Bone marrow (tissue), 2 donors: Measurements from ENCODE around the gene CD320.
A peak's percentile ranks its signal among the peaks of the same experiment; 100 is the strongest.
"Not testable (repeated sequence)": the region's sequence is repeated elsewhere in the genome, so short reads cannot be mapped to it uniquely, and the experiment has no call there.

Experiments used
- DNase-seq, 2 donors: peaks; one replicate each; lab custom pipeline; 2025; lab: John Stamatoyannopoulos, UW

The CD320 gene

GRCh38 chr19:8307965-8308866, at the start of gene CD320:
CD320 (minus strand) TSS chr19:8308358; CDS start chr19:8308290, 68 bp downstream.
- peak; percentile 33 to 64 for DNase-seq

GRCh38 chr19:8357007-8357521, 48.9 kb upstream of the CD320 start:
- no peak for DNase-seq

DNA sequence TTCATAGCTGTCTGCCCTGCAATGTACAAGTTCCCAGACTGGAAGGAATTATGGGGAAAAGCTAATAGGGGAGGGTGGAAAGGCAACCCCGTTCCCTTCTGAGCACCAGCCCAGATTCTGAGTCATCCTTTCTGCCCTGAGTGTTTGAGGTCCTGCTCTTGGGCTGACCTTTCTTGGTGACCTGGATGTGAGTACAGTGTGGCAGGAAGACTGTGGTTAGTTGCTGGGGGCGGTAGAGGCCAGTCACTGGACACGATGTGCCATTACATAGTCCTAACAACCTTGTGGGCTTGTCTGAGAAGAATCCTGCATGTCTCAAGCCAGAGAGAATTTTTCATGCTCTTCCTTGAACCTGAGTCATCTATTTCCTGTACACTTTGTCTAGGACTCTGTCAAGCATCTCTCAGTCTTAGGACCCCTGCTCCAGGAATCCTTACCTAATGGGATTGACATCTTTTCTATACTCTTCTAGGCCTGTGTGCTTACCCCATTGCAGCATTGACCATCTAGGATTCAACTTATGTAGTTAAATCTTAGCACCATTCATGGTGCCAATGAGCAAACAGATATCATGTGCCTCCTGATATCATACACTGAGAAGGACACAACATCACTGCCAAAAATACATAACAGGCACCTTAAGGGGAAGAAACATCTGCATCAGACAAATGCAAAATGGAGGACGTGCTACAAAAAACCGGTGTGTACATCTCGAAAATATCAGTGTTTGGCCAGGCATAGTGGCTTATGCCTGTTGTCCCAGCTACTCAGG, 47.7 kb upstream of the CD320 start:
- no peak for DNase-seq

DNA sequence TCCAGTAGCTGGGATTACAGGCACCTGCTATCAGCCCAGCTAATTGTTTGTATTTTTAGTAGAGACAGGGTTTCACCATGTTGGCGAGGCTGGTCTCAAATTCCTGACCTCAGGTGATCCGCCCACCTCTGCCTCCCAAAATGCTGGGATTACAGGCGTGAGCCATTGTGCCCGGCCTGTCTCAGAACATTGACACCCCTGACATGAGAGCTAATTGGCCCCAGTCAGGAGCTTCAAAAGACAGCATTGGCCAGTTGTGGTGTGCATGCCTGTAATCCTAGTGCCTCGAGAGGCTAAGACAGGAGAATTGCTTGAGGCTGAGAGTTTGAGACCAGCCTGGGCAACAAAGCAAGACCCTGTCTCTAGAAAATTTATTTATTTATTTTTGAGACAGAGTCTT, 44.7 kb upstream of the CD320 start:
- DNase-seq = not testable (repeated sequence)

DNA sequence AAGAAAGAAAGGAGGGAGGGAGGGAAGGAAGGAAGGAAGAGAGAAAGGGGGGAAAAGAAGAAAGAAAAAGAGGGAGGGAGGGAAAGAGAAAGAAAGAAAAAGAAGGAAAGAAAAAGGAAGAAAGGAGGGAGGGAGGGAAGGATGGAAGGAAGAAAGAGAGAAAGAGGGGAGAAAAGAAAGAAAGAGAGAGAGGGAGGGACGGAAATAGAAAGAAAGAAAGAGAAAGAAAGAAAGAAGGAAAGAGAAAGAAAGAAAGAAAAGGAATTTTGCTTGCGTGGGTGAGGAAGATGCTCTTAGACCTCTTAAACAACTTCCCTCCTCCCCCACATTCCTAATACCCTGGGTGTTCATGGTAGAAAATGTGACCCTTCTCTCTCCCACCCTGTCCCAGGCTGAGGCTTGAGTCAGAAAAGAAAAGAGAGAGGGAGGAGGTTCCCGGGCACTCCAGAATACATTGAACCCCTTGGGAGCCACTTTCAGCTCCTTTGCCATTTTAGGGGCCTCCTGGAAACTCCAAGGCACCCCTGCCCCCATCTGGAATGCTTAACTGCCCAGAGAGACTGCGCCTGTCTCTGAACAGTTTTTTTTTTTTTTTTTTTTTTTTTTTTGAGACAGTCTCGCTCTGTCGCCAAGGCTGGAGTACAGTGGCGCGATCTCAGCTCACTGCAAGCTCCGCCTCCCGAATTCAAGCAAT, 44.1 kb upstream of the CD320 start:
- no peak for DNase-seq

DNA sequence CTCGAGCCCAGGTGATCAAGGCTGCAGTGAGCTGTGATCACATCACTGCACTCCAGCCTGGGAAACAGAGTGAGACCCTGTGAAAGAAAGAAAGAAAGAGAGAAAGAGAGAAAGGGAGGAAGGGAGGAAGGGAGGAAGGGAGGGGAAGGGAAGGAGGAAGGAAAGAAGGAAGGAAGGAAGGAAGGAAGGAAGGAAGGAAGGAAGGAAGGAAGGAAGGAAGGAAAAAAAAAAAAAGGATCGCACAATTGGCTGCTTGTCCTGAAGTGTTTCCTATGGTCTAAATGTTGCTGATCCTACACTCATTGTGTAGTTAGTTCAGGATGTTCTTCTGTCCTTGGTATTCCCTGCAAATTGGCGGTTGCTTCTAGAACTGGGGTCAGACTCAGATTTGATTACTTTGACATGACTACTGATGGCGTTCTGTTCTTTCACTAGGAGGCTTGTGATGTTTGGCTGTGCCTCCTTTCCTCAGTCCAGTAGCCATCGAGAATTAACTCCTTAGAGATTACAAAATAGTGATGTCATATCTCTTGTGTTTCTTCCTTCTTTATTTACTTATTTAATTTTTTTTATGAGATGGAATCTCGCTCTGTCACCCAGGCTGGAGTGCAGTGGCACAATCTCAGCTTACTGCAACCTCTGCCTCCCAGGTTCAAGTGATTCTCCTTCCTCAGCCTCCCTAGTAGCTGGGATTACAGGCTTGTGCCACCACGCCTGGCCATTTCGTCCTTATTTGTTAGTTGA, 41.6 kb upstream of the CD320 start:
- DNase-seq = not testable (repeated sequence)

DNA sequence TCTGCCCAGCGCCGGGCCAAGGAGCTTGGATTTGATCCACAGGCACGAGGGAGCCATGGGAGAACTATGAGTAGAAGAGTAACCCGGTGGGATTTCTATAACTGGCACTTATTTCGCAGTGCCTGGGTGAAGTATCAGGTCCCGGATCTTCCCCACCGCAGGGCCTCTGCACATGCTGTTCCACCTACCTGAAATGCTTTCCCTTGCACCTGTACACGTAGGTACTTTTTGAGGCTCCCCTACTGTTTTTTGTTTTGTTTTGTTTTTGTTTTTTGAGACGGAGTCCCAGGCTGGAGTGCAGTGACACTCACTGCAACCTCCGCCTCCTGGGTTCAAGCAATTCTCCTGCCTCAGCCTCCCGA, 35.3 kb upstream of the CD320 start:
- DNase-seq = no peak

GRCh38 chr19:8342684-8343482, 34.7 kb upstream of the CD320 start, which contains the start of gene KANK3:
KANK3 (minus strand) TSS chr19:8343262; CDS start chr19:8337828, 5,434 bp downstream.
- peak; percentile 39 to 60 for DNase-seq

GRCh38 chr19:8342316-8342683, 34.1 kb upstream of the CD320 start:
- no peak for DNase-seq

DNA sequence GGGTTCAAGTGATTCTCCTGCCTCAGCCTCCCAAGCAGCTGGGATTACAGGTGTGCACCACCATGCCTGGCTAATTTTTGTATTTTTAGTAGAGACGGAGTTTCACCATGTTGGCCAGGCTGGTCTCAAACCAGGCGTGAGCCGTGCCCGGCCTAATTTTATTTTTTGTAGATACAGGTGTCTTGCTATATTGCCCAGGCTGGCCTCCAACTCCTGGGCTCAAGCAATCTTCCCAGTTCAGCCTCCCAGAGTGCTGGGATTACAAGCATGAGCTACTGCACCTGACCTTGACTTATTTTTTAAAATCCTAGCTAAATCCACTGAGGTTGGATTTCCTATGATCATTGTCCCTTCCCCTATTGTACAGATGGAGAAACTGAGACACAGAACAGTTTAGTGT, 33.3 kb upstream of the CD320 start:
- DNase-seq = not testable (repeated sequence)

- DNase-seq = no peak
Observed at GRCh38 chr19:8340341-8341096, 32.4 kb upstream of the CD320 start.

DNA sequence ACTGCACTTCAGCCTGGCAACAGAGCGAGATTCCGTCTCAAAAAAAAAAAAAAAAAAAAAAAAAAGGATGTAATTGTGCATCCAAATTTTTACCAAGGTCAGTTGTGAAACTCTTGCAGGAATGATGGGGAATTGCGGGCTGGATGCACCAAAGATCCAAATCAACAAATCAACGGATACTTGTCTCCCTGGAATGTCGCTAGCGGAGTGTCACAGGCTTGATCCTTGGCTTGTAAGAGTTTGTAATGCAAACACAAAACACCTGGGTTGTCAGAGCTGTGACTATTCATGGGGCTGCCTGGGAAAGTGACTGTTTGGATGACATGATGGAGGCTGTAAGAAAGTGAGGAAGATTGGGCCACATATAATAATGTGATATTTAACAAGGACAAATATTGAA, 30.7 kb upstream of the CD320 start:
- DNase-seq = no peak

- DNase-seq = no peak
Observed at GRCh38 chr19:8337728-8338127, 29.6 kb upstream of the CD320 start.

- DNase-seq = no peak
Observed at GRCh38 chr19:8336660-8337059, 28.5 kb upstream of the CD320 start.

DNA sequence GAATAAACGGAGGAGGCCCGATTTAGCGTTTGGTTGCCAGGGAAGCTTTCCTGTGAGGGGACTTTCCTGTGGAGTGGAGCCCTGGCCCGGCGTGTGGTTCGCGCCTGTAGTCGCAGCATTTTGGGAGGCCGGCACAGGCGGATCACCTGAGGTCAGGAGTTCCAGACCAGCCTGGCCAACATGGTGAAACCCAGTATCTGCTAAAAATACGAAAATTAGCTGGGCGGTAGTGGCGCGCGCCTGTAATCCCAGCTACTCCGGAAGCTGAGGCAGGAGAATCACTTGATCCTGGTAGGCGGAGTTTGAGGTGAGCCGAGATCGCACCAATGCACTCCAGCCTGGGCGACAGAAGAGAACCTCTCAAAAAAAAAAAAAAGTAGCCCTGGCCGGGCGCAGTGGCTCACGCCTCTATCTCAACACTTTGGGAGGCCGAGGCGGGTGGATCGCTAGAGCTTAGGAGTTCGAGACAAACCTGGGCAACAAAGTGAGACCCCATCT, 28.0 kb upstream of the CD320 start:
- DNase-seq = no peak

GRCh38 chr19:8335343-8336071, 27.3 kb upstream of the CD320 start:
- DNase-seq = no peak

DNA sequence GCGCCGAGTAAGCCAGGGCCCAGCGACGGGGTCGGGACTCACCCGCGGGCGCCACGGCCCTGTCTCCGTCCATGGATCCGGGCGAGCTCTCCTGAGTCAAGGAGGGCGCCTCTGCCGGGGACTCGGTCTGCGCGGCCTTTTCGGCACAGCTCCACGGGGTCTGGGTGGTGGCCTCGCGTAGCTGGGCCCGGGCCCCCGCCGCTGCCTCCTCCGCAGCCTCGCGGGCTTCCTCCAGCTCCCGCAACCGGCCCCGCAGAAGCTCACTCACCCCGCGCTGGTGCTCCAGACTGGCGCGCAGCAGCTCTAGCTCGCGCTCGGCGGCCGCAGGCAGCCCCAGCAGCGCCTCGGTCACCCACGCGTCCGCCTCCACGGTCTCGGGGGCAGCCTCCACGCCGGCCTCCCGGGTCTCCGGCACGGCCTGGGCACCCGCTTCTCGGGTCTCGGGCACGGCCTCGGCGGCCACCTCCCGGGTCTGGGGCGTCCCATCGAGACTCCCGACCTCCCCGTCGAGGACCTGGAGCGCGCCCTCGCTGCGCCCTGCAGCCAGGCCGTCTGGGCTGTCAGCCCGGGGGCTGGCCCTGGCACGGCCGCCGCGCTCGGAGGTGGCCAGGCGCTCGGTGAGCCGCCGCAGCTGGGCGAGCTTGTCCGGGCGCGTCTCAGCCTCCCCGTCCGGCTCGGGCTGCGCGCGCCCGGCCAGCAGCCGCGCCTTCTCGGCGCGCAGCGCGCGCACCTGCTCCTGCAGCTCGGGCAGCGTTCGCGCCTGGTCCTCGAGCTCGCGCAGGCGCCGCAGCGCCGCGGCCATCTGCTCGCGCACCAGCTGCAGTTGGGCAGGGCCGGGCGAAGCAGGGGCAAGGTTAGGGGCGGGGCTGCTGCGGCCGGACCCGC, 26.5 kb upstream of the CD320 start:
- DNase-seq = no peak
